IPS-15b (cell line): ENCODE data around the gene CLPX.
"Not testable (repeated sequence)": the region's sequence is repeated elsewhere in the genome, so short reads cannot be mapped to it uniquely, and the experiment has no call there.

Experiments
- H3K27me3 ChIP-seq: one replicate; pipeline ENCODE4 v1.6.1; 2013; ENCODE audit warnings: low read length; ENCODE audit not compliant: control insufficient read depth, insufficient read depth
- H3K36me3 ChIP-seq: one replicate; pipeline ENCODE4 v1.6.1; 2013; ENCODE audit warnings: low read length; ENCODE audit not compliant: control insufficient read depth, insufficient read depth
- H3K4me1 ChIP-seq: one replicate; pipeline ENCODE4 v1.6.1; 2013; ENCODE audit warnings: mild to moderate bottlenecking, low read length; ENCODE audit not compliant: control insufficient read depth, insufficient read depth
- H3K4me3 ChIP-seq: one replicate; pipeline ENCODE4 v1.5.1; 2013; ENCODE audit warnings: low read depth, low read length
- H3K9ac ChIP-seq: one replicate; pipeline ENCODE4 v1.6.1; 2013; ENCODE audit warnings: low read depth, mild to moderate bottlenecking, low read length
- H3K9me3 ChIP-seq: one replicate; pipeline ENCODE4 v1.6.1; 2013; ENCODE audit warnings: mild to moderate bottlenecking, low read length; ENCODE audit not compliant: control insufficient read depth, insufficient read depth

CLPX gene

DNA sequence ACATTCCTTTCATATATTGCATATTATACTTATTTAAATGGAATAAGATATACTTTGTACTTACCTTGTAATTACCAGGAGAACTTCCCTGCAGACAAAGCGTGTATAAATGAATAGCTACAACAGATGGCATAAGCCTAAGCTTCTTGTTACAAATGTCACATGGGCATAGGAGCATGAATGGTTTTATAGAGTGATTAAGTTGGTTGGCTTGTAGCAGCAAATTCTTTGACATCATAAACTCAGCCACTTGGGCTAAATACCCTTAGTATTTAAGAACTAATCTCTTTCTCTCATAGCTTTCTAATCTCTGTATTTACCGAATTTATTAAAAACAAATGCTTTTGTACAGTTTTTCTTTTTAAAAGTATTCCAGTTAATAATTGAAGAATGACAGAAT is 70.1 kb downstream of the CLPX start, which contains the start of gene UBAP1L:
Gene UBAP1L (minus strand): TSS at position 115 of the 400 bp plus-strand sequence. CDS start 8,985 bp downstream, outside the sequence.
- Histone ChIP-seq H3K9ac (no peak within 1 kb of the TSS), H3K4me3 (no peak within 1 kb of the TSS), H3K27me3 (no peaks in the 10 kb centered on the region), H3K9me3 (no peaks in the 10 kb centered on the region), H3K4me1 (no peaks in the 10 kb centered on the region), H3K36me3 (peaks cover 8% of the 10 kb centered on the region)

- Histone ChIP-seq H3K36me3 (no peaks in the 10 kb centered on the region), H3K4me1 (no peaks in the 10 kb centered on the region), H3K27me3 (no peaks in the 10 kb centered on the region)
Measured at GRCh38 chr15:65110676-65111292, 74.4 kb downstream of the CLPX start.

DNA sequence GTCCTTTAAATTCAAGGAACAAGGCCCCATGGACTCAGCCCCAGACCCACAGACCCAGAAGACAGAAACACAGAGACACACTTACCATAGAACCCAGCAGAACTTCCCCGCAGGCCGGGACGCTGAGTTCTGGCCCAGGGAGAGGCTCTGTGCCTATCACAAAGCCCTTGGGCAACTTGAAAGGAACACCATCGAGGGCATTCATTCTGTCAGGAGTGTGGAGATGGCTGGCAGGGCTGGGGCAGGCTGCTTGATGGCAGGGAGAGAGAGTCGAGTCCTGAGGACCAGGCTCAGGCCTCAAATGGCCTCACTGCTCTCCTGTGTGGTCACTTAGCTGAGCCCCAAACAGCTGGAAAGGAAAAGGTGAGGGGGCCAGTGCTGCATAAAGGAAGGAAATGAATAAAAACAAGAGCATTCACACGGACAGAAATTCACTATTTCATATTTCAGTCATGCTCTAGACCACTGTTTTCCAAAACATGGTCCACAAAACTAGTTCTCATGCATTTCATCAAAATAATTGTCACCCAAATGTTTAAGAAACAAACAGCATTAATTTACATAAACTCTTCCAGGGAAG is 79.0 kb downstream of the CLPX start:
- H3K9ac ChIP-seq, result no peak overlapping the region

More at GRCh38 chr15:65110676-65111292, 74.4 kb downstream of the CLPX start:
- Histone ChIP-seq H3K9me3 (no peaks in the 10 kb centered on the region), H3K9ac (no peak overlapping the region), H3K4me3 (no peak overlapping the region)

DNA sequence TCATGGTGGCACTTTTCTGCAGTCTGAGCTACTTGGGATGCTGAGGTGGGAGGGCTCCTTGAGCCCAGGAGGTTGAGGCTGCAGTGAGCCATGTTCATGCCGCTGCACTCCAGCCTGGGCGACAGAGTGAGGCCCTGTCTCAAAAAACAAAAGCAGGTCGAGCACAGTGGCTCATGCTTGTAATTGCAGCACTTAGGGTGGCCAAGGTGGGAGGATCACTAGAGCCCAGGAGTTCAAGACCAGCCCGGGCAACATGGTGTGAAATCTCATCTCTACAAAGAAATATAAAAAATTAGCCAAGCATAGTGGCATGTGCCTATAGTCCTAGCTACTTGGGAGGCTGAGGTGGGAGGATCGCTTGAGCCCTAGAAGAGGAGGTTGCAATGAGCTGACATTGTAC is 80.1 kb downstream of the CLPX start:
- Histone ChIP-seq H3K36me3 (no peaks in the 10 kb centered on the region), H3K9ac (no peak overlapping the region), H3K4me3 (no peak overlapping the region), H3K4me1 (no peaks in the 10 kb centered on the region), H3K27me3 (peaks cover 3% of the 10 kb centered on the region), H3K9me3 (no peaks in the 10 kb centered on the region)

More for the DNA sequence above, 79.0 kb downstream of the CLPX start:
- H3K4me1 ChIP-seq, result no peaks in the 10 kb centered on the region
- no peaks in the 10 kb centered on the region for H3K9me3 ChIP-seq
- H3K27me3 ChIP-seq, result peaks cover 3% of the 10 kb centered on the region
- no peak overlapping the region for H3K4me3 ChIP-seq
- H3K36me3 ChIP-seq, result no peaks in the 10 kb centered on the region

GRCh38 chr15:65102912-65103311 is 82.2 kb downstream of the CLPX start:
- Histone ChIP-seq H3K4me1 (no peaks in the 10 kb centered on the region), H3K9me3 (no peaks in the 10 kb centered on the region), H3K36me3 (no peaks in the 10 kb centered on the region), H3K9ac (no peak overlapping the region), H3K27me3 (peaks cover 3% of the 10 kb centered on the region), H3K4me3 (peak overlapping the region; percentile 39)

- peak overlapping the region; percentile 39 for H3K4me3 ChIP-seq
Measured at GRCh38 chr15:65101891-65102708, 83.0 kb downstream of the CLPX start.

GRCh38 chr15:65101411-65101890 is 83.7 kb downstream of the CLPX start:
- H3K9ac ChIP-seq, result peak overlapping the region; percentile 32
- H3K36me3 ChIP-seq, result no peaks in the 10 kb centered on the region
- H3K4me1 ChIP-seq, result no peaks in the 10 kb centered on the region
- H3K4me3 ChIP-seq, result peak overlapping the region; percentile 28
- no peaks in the 10 kb centered on the region for H3K9me3 ChIP-seq
- peaks cover 3% of the 10 kb centered on the region for H3K27me3 ChIP-seq

More at GRCh38 chr15:65101891-65102708, 83.0 kb downstream of the CLPX start:
- no peaks in the 10 kb centered on the region for H3K4me1 ChIP-seq
- H3K27me3 ChIP-seq, result peaks cover 3% of the 10 kb centered on the region
- H3K36me3 ChIP-seq, result no peaks in the 10 kb centered on the region
- no peak overlapping the region for H3K9ac ChIP-seq
- no peaks in the 10 kb centered on the region for H3K9me3 ChIP-seq

GRCh38 chr15:65100442-65100841 is 84.7 kb downstream of the CLPX start:
- Histone ChIP-seq H3K4me3 (no peak overlapping the region), H3K9me3 (no peaks in the 10 kb centered on the region), H3K36me3 (no peaks in the 10 kb centered on the region), H3K9ac (no peak overlapping the region), H3K27me3 (peaks cover 3% of the 10 kb centered on the region), H3K4me1 (no peaks in the 10 kb centered on the region)

- H3K27me3 ChIP-seq, H3K36me3 ChIP-seq, H3K9ac ChIP-seq, H3K4me3 ChIP-seq, H3K9me3 ChIP-seq, H3K4me1 ChIP-seq: not testable (repeated sequence)
Measured at GRCh38 chr15:65099801-65100200, 85.3 kb downstream of the CLPX start.

DNA sequence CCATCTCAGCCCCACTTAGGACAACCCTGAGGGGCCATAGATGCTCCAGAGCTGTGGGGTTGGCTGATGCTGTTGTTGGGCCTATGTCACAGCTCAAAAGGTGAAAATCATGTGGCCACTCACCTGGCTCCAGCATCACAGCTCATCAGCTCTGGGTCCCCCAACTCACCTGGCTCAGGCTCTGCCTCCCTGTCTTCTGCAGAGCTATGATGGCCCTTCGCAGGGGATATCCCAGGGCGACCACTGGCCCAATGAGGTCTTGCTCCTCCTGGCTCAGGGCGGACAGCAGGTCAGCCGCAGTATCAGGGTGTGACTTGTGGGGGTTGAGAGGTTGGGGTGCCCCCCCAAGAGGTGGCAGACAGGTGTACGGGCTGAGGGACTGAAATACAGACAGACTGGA is 85.8 kb downstream of the CLPX start:
- H3K27me3 ChIP-seq, result peaks cover 3% of the 10 kb centered on the region
- no peak overlapping the region for H3K9ac ChIP-seq
- no peak overlapping the region for H3K4me3 ChIP-seq
- no peaks in the 10 kb centered on the region for H3K4me1 ChIP-seq
- H3K9me3 ChIP-seq, result no peaks in the 10 kb centered on the region
- no peaks in the 10 kb centered on the region for H3K36me3 ChIP-seq
